ENCODE results near the gene DDT.

DNA sequence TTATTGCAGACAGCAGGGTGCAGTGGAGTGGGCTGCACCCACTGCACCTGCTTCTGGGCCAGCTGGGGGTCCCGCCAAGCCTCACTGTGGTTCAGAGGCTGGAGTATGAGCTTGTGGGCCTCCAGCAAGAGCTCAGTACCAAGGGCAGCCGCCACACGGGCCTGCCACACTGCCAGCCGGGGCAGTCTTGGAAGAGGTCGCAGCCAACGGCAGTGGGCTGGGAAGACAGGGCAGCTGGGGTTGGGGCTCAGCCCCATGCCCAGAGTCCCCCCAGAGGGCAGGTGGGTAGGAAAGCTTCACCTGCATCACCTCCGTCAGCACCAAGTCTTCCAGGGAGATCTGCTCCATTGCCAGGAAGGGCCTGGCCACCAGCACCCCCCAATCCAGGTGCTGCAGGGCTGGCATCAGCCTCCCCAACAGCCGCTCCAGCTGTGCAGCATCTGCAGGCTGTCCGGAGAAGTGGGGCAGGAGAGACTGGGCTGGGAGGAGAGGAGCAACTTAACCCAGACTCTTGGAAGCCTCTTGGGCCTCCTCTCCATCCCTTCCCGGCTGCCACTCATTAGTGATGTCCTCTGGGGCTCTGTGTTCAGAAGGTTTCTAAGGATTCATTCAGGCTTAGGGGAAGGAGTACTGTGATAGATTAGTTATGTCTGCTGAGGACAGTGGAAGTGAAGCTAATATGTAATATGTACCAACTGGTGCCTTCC is 32.1 kb upstream of the DDT start:
- TF ChIP-seq NFIC (IDR thresholded peaks at IDR 0.05) (no peak), EP300 (IDR thresholded peaks at IDR 0.05; ENCODE audit: borderline replicate concordance) (no peak), MAX (IDR thresholded peaks at IDR 0.05) (no peak)
